ENCODE measurements around the gene FHIT.

GRCh38 chr3:59885101-59885500, 1366.2 kb downstream of the FHIT start:
- TF ChIP-seq POLR2A (IDR thresholded peaks at IDR 0.05) (no peak), CTCF (IDR thresholded peaks at IDR 0.05 in 4 of 5, conservative IDR thresholded peaks at IDR 0.05 in 1 of 5) (no peak)
